Prostate gland (tissue), 2 donors: ENCODE data around the gene PCDHGB5. TPM values are rescaled to one million over a fixed set of nuclear protein-coding genes. Genes with fewer than 3 reads are reported as not detected.

ENCODE experiments used
- DNase-seq: peaks from one replicate; pipeline ENCODE4 v3.0.0-alpha.2; 2019; ENCODE audit warnings: low spot score
- H3K27ac ChIP-seq, 2 donors: fragments of 200-600 bp; sonication (generic); 2 replicates each; pipeline ENCODE4 v1.5.1; 2017 to 2019
- H3K27me3 ChIP-seq: fragments of 200-600 bp; sonication (generic); replicated peaks from 2 replicates; pipeline ENCODE4 v1.5.1; 2019; ENCODE audit not compliant: insufficient read depth
- H3K36me3 ChIP-seq, 2 donors: fragments of 200-600 bp; sonication (generic); 1 replicate in 1 of 2; 2 replicates in 1 of 2; pipeline versions ENCODE4 v1.5.1 to v1.8.1; 2017 to 2019
- H3K4me1 ChIP-seq: fragments of 200-600 bp; sonication (generic); replicated peaks from 2 replicates; pipeline ENCODE4 v1.5.1; 2019
- H3K4me3 ChIP-seq, 2 donors: fragments of 200-600 bp; sonication (generic); 2 replicates each; pipeline ENCODE4 v1.5.1; 2017 to 2019
- H3K9me3 ChIP-seq: fragments of 200-600 bp; sonication (generic); 2 replicates; pipeline ENCODE4 v1.5.1; 2017
- POLR2A ChIP-seq: fragments of 450-650 bp; IDR thresholded peaks from one replicate; pipeline ENCODE4 v1.6.1; 2016; ENCODE audit warnings: antibody characterized with exemption, mild to moderate bottlenecking
- POLR2AphosphoS5 ChIP-seq: sonication (generic); formaldehyde crosslinking; IDR thresholded peaks from one replicate; pipeline ENCODE4 v1.6.1; 2017; ENCODE audit warnings: antibody characterized with exemption
- WGBS: methylation state at CpG from one replicate; pipeline ENCODE4 v1.1.5; 2018; 5-methylcytosine and 5-hydroxymethylcytosine counted together
- intact Hi-C: fragments of 100-400 bp; cut with DNase I; formaldehyde crosslinking; loops from one replicate; pipeline ENCODE4 v1.14.2; 2022
- total RNA-seq, 2 donors: library from RNA; depleted of rRNA; stranded (reverse); fragments of >200 nt; gene quantifications; one replicate each; pipeline ENCODE4 v1.1.0, GENCODE V29; 2016
- TF ChIP-seq, protein P1 (sequence below), 4 experiments: fragments of 200-600 bp in 2 of 4; fragments of 450-650 bp in 2 of 4; sonication (generic) in 2 of 4; IDR thresholded peaks; 1 replicate in 3 of 4; 2 replicates in 1 of 4; pipeline ENCODE4 v1.5.1; 2016 to 2019; ENCODE audit warnings: antibody characterized with exemption in 4 of 4, mild to moderate bottlenecking in 2 of 4, moderate library complexity in 2 of 4

Gene PCDHGB5
- total RNA-seq, 2 donors from 2014 or later, result 7.9 to 24.5 TPM

GRCh38 chr5:141434006-141434405 lies 36.3 kb downstream of the PCDHGB5 start:
- 87% methylated on average over 2 of the region's 2 CpGs for WGBS
- DNase-seq, result no peak
- no peak overlapping the region for H3K4me3 ChIP-seq
- H3K4me1 ChIP-seq, result no peaks in the 10 kb centered on the region
- intact Hi-C loops, result no loop called here
- no peak overlapping the region for H3K27ac ChIP-seq
- TF ChIP-seq, protein P1, sequence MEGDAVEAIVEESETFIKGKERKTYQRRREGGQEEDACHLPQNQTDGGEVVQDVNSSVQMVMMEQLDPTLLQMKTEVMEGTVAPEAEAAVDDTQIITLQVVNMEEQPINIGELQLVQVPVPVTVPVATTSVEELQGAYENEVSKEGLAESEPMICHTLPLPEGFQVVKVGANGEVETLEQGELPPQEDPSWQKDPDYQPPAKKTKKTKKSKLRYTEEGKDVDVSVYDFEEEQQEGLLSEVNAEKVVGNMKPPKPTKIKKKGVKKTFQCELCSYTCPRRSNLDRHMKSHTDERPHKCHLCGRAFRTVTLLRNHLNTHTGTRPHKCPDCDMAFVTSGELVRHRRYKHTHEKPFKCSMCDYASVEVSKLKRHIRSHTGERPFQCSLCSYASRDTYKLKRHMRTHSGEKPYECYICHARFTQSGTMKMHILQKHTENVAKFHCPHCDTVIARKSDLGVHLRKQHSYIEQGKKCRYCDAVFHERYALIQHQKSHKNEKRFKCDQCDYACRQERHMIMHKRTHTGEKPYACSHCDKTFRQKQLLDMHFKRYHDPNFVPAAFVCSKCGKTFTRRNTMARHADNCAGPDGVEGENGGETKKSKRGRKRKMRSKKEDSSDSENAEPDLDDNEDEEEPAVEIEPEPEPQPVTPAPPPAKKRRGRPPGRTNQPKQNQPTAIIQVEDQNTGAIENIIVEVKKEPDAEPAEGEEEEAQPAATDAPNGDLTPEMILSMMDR (IDR thresholded peaks at IDR 0.05), result no peak
- no peak for TF ChIP-seq POLR2A
- TF ChIP-seq POLR2AphosphoS5, result no peak
- no peaks in the 10 kb centered on the region for H3K36me3 ChIP-seq
- no peaks in the 10 kb centered on the region for H3K9me3 ChIP-seq
- H3K27me3 ChIP-seq, result no peaks in the 10 kb centered on the region

DNA sequence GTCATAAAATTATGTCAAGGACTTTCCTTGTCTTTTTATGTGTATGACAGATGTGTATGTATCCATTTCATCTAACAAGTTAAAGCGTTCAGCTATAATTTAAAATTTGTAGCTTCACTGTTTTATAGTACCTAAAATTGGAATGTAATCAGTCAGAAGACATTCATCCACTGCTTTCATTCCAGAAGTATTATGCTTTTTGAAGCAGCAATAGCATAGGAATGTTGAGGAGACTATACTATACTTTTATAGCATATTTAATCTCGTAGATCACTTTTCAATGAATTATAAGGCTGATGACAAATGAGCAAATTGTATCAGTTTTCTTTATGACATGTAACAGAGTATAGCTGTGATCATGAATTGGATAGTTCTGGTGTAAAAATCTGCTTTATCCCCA lies 39.5 kb downstream of the PCDHGB5 start:
- H3K27me3 ChIP-seq, result no peaks in the 10 kb centered on the region
- intact Hi-C loops, result no loop called here
- H3K4me1 ChIP-seq, result no peaks in the 10 kb centered on the region
- no peak overlapping the region for H3K27ac ChIP-seq
- WGBS, result 93% methylated on average over 2 of the region's 2 CpGs
- no peak for DNase-seq
- no peaks in the 10 kb centered on the region for H3K36me3 ChIP-seq
- no peak overlapping the region for H3K4me3 ChIP-seq
- no peaks in the 10 kb centered on the region for H3K9me3 ChIP-seq
- TF ChIP-seq POLR2AphosphoS5, result no peak
- no peak for TF ChIP-seq POLR2A
- TF ChIP-seq, protein P1 (IDR thresholded peaks at IDR 0.05), result no peak

DNA sequence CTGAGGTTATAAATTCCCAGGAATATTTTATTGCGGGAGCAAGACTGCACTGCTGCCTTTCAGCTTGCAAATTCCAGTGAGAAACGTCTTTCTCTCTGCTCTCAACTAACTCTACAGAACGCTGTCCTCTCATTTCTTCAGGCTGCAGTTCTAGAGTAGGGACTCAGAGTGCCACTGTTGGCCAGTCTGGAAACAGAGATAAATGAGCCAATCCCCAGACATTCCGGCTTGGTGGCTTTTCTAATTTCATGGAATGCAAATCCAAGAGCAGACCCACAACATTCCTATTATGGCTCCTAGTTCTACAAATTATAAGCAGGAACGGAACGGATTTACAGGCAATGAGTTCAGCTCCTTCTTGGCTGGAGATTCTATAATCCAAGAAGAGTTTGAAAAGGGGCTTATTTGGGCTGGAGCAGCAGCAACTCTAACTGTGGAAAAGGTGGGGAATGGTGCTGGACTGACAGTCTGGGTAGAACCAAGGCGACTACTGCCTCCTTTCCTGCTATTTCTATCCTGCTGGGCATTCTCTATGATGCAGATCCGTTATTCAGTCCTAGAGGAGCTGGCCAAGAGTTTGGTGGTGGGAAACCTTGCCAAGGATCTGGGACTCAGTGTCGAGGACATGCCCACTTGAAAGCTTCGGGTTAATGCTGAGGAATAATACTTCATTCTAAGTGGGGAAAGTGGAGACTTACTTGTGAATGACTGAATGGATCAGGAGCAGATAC lies 41.8 kb downstream of the PCDHGB5 start:
- intact Hi-C loops, result no loop called here
- no peak overlapping the region for H3K27ac ChIP-seq
- H3K4me3 ChIP-seq, result no peak overlapping the region
- no peaks in the 10 kb centered on the region for H3K9me3 ChIP-seq
- no peaks in the 10 kb centered on the region for H3K4me1 ChIP-seq
- no peak for DNase-seq
- TF ChIP-seq, protein P1 (IDR thresholded peaks at IDR 0.05), result no peak
- TF ChIP-seq POLR2A (no peak), POLR2AphosphoS5 (no peak)
- no peaks in the 10 kb centered on the region for H3K36me3 ChIP-seq
- WGBS, result 68% methylated on average over 10 of the region's 10 CpGs
- no peaks in the 10 kb centered on the region for H3K27me3 ChIP-seq

DNA sequence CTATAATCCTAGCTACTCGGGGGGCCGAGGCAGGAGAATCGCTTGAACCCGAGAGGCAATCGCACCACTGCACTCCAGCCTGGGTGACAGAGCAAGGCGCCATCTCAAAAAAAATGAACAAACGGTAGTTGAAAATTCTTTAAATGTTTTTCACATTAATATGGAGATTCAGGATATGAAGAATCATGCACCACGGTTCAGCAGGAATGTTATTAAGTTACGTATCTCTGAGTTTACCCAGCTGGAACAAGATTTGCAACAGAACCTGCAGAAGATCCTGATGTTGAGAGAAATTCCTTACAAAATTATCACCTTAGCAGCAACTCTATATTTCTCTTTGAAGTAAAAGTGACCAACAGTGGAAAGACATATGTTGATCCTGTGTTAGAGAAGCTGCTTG lies 42.6 kb downstream of the PCDHGB5 start:
- H3K27me3 ChIP-seq, result no peaks in the 10 kb centered on the region
- no peak overlapping the region for H3K4me3 ChIP-seq
- H3K36me3 ChIP-seq, result no peaks in the 10 kb centered on the region
- H3K9me3 ChIP-seq, result no peaks in the 10 kb centered on the region
- H3K27ac ChIP-seq, result no peak overlapping the region
- DNase-seq, result no peak
- TF ChIP-seq, protein P1 (IDR thresholded peaks at IDR 0.05), result no peak
- TF ChIP-seq POLR2A, result no peak
- no peak for TF ChIP-seq POLR2AphosphoS5
- 90% methylated on average over 9 of the region's 9 CpGs for WGBS
- intact Hi-C loops, result no loop called here
- H3K4me1 ChIP-seq, result no peaks in the 10 kb centered on the region

DNA sequence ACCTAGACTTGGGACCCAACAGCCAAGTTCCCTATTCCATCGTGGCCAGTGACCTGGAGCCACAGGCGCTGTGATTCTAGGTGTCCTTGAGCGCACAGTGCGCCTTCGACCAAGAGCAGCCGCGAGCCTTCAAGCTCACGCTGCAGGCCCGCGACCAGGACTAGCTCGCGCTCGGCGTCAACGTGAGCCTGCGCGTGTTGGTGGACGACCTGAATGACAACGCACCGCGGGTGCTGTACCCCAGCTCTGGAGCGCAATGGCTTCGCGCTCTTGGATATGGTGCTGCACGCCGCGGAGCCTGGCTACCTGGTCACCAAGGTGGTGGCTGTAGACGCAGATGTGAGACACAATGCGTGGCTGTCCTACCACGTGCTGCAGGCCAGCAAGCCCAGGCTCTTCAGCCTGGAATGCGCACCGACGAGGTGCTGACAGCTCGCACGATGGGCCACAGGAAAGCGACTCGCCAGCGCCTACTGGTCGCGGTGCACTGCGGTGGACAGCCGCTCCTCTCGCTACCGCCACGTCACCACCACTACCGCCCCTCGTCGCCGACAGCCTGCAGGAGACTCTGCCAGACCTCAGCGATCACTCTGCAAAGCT lies 43.9 kb downstream of the PCDHGB5 start:
- H3K36me3 ChIP-seq, result no peaks in the 10 kb centered on the region
- H3K9me3 ChIP-seq, result no peaks in the 10 kb centered on the region
- 40% methylated on average over 36 of the region's 50 CpGs for WGBS
- H3K4me3 ChIP-seq, result no peak overlapping the region
- TF ChIP-seq, protein P1 (IDR thresholded peaks at IDR 0.05), result no peak
- TF ChIP-seq POLR2A, result no peak
- no peak for TF ChIP-seq POLR2AphosphoS5
- no peaks in the 10 kb centered on the region for H3K27me3 ChIP-seq
- no peaks in the 10 kb centered on the region for H3K4me1 ChIP-seq
- DNase-seq, result no peak
- no peak overlapping the region for H3K27ac ChIP-seq
- intact Hi-C loops, result no loop called here
